SU-DHL-6 (cell line): ENCODE data around the gene OVCH2.
"Not testable (repeated sequence)": the region's sequence is repeated elsewhere in the genome, so short reads cannot be mapped to it uniquely, and the experiment has no call there.

Source experiments
- H2AFZ ChIP-seq: fragments of 200-600 bp; sonication (generic); 2 replicates; pipeline ENCODE4 v1.6.1; 2014; ENCODE audit warnings: low read depth, mild to moderate bottlenecking, moderate library complexity, mixed read lengths, antibody characterized with exemption, low read length; ENCODE audit not compliant: severe bottlenecking
- H3F3A ChIP-seq: fragments of 200-600 bp; shearing (Covaris generic); 2 replicates; pipeline ENCODE4 v1.6.0; 2016; ENCODE audit warnings: antibody characterized with exemption, mild to moderate bottlenecking; ENCODE audit not compliant: insufficient read depth
- H3K27ac ChIP-seq: fragments of 200-600 bp; sonication (generic); 2 replicates; pipeline ENCODE4 v1.5.1; 2016; ENCODE audit warnings: low read depth, mild to moderate bottlenecking, low read length, moderate library complexity, mixed read lengths
- H3K27me3 ChIP-seq: fragments of 200-600 bp; sonication (generic), shearing (Covaris generic); 2 replicates; pipeline ENCODE4 v1.6.0; 2014; ENCODE audit warnings: mild to moderate bottlenecking, low read length
- H3K36me3 ChIP-seq: fragments of 200-600 bp; sonication (generic); 2 replicates; pipeline ENCODE4 v1.6.1; 2014; ENCODE audit warnings: mild to moderate bottlenecking, low read length, mixed read lengths
- H3K4me2 ChIP-seq: fragments of 300-600, 200-600 bp; shearing (Covaris generic), sonication (generic); 2 replicates; pipeline ENCODE4 v1.6.0; 2014; ENCODE audit warnings: low read length, low read depth, mild to moderate bottlenecking; ENCODE audit not compliant: poor library complexity, severe bottlenecking
- H3K4me3 ChIP-seq: fragments of 200-600 bp; sonication (generic); 2 replicates; pipeline ENCODE4 v1.5.1; 2014; ENCODE audit warnings: antibody characterized with exemption, low read length, mild to moderate bottlenecking, mixed read lengths; ENCODE audit not compliant: insufficient read depth, poor library complexity, severe bottlenecking
- H3K79me2 ChIP-seq: fragments of 200-600 bp; sonication (generic); 2 replicates; pipeline ENCODE4 v1.6.1; 2014; ENCODE audit warnings: mild to moderate bottlenecking, low read length, moderate library complexity; ENCODE audit not compliant: insufficient read depth
- H3K9ac ChIP-seq: fragments of 200-600 bp; sonication (generic); 2 replicates; pipeline ENCODE4 v1.7.0; 2014; ENCODE audit warnings: mild to moderate bottlenecking, low read length
- H3K9me2 ChIP-seq: fragments of 200-600 bp; sonication (generic); replicated peaks from 2 replicates; pipeline ENCODE4 v1.6.1; 2014; ENCODE audit warnings: low read length; ENCODE audit not compliant: insufficient read depth
- H3K9me3 ChIP-seq: fragments of 200-600 bp; sonication (generic); 2 replicates; pipeline ENCODE4 v1.6.1; 2014; ENCODE audit warnings: low read length, mixed read lengths; ENCODE audit not compliant: insufficient read depth
- H4K20me1 ChIP-seq: fragments of 200-600 bp; sonication (generic); 2 replicates; pipeline ENCODE4 v1.6.1; 2014; ENCODE audit warnings: low read depth, mild to moderate bottlenecking, antibody characterized with exemption, low read length, moderate library complexity, mixed read lengths
- CTCF ChIP-seq: fragments of 200-600 bp; sonication (generic); IDR thresholded peaks from one replicate; pipeline ENCODE4 v1.5.1; 2017; ENCODE audit warnings: antibody characterized with exemption, mild to moderate bottlenecking, low read length, moderate library complexity; ENCODE audit not compliant: insufficient read depth, poor library complexity, severe bottlenecking
- EZH2phosphoT487 ChIP-seq: fragments of 200-600 bp; sonication (generic), shearing (Covaris generic); conservative IDR thresholded peaks from 2 replicates; pipeline ENCODE4 v1.6.1; 2018; ENCODE audit warnings: mild to moderate bottlenecking, antibody characterized with exemption, low read length, moderate library complexity, mixed read lengths

Gene OVCH2

GRCh38 chr11:7706377-7706776 is at the start of gene OVCH2:
Gene OVCH2, minus strand, starts transcription at chr11:7706477. Its CDS starts 83 bp downstream, at chr11:7706394.
- Histone ChIP-seq H3K9ac (no peak within 1 kb of the TSS), H3K27ac (no peak within 1 kb of the TSS), H3K4me3 (no peak within 1 kb of the TSS), H3F3A (no peaks in the 10 kb centered on the region), H3K9me2 (no peaks in the 10 kb centered on the region), H3K36me3 (no peaks in the 10 kb centered on the region), H3K4me2 (no peak within 1 kb of the TSS), H2AFZ (no peak within 1 kb of the TSS), H3K9me3 (no peaks in the 10 kb centered on the region), H3K79me2 (no peaks in the 10 kb centered on the region), H4K20me1 (no peaks in the 10 kb centered on the region), H3K27me3 (no peaks in the 10 kb centered on the region)
- TF ChIP-seq CTCF (no peak), EZH2phosphoT487 (no peak)

- H3F3A ChIP-seq: no peaks in the 10 kb centered on the region
- no peak overlapping the region for H2AFZ ChIP-seq
- no peak overlapping the region for H3K9ac ChIP-seq
- no peak overlapping the region for H3K4me2 ChIP-seq
- no peak overlapping the region for H3K4me3 ChIP-seq
- no peak overlapping the region for H3K27ac ChIP-seq
- H3K79me2 ChIP-seq: no peaks in the 10 kb centered on the region
- no peaks in the 10 kb centered on the region for H3K9me3 ChIP-seq
- H3K36me3 ChIP-seq: no peaks in the 10 kb centered on the region
- no peaks in the 10 kb centered on the region for H4K20me1 ChIP-seq
- no peaks in the 10 kb centered on the region for H3K9me2 ChIP-seq
- TF ChIP-seq EZH2phosphoT487 (no peak), CTCF (no peak)
- no peaks in the 10 kb centered on the region for H3K27me3 ChIP-seq
These were observed 43.2 kb upstream of the OVCH2 start for GRCh38 chr11:7749456-7749855.

GRCh38 chr11:7734767-7735166 is 28.5 kb upstream of the OVCH2 start:
- H3K4me2 ChIP-seq, H4K20me1 ChIP-seq, H3K4me3 ChIP-seq, H3K79me2 ChIP-seq, H3F3A ChIP-seq, H3K27ac ChIP-seq, H3K36me3 ChIP-seq, H3K27me3 ChIP-seq, H2AFZ ChIP-seq, H3K9me2 ChIP-seq, H3K9ac ChIP-seq, H3K9me3 ChIP-seq: not testable (repeated sequence)

- Histone ChIP-seq H4K20me1 (no peaks in the 10 kb centered on the region), H3K79me2 (no peaks in the 10 kb centered on the region), H3K27ac (no peak overlapping the region), H3K4me3 (no peak overlapping the region), H3K4me2 (no peak overlapping the region), H2AFZ (no peak overlapping the region), H3F3A (no peaks in the 10 kb centered on the region), H3K9ac (no peak overlapping the region), H3K9me3 (no peaks in the 10 kb centered on the region), H3K36me3 (no peaks in the 10 kb centered on the region), H3K27me3 (no peaks in the 10 kb centered on the region), H3K9me2 (no peaks in the 10 kb centered on the region)
- TF ChIP-seq CTCF (no peak), EZH2phosphoT487 (no peak)
These were observed 8.5 kb upstream of the OVCH2 start for GRCh38 chr11:7714786-7715185.
